ENCODE measurements around the gene ANKRD20A1.

The ANKRD20A1 gene

DNA sequence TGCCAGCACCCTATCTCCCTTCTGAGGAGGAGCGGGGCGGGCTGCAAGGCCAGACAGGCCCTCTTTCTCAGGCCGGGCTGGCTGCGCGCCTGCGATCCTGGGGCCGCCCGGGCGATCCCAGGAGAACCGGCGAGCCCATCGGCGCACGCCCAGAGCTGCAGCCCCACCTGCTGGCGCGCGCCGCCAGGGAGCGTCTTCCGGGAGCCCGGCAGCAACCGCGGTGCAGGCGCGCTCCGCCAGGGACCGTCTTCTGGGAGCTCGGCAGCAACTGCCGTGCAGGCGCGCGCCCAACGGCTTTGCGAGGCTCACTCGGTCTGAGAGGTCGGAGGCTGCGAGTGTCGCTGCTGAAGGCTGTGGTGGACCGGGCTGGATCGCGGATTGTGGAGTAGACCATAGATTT is at the start of gene ANKRD20A1:
Gene ANKRD20A1 (plus strand): TSS at position 61 of the 400 bp plus-strand sequence. CDS start 496 bp downstream, outside the sequence.
- DNase-seq (ENCODE audit: low spot score): peak; percentile 44

DNA sequence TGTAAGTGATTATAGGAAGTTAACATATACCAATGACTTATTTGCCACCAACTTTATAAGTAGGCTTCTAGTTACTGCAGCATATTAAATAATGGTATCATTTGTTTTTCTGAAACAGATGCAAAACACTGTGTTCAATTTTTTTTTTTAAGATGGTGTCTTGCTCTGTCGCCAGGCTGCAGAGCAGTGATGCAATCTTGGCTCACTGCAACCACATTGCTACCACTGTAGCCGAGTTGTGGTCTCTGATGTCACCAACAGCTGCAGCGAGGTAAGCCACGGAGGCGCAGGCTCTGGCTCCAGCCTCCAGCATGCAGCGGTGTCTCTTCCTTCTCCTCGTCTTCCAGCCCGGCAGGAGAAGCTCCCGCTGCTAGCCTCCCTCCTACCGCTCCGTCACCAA is 26.6 kb upstream of the ANKRD20A1 start:
- peak; percentile 0 for DNase-seq (ENCODE audit: low spot score)

All from kidney tubule cell (primary cell).